GM21825 (cell line): ENCODE data around the gene STX16.

Experiments
- ATAC-seq: cut with Tn5 transposase; IDR thresholded peaks from one replicate; pipeline ENCODE4 v1.9.1; 2021; ENCODE audit warnings: mild to moderate bottlenecking, moderate library complexity; ENCODE audit not compliant: unreplicated experiment

The STX16 gene

GRCh38 chr20:58709013-58709702 is 58.1 kb downstream of the STX16 start:
- ATAC-seq = no peak

DNA sequence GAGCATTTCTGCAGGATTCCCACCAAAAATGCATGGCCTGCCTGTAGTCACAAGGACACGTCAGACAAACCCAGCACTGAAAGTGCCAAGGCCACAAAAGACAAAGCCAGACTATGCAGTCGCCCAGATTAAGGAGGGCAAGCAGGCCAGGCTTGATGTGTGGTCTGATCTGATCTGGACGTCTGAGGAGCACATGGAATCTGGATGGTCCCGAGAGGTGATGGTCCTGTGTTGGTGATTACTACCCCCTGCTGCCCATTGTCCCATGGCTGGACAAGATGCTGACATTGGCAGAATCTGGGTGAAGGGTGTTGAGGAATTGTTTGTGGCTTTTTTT is 58.6 kb downstream of the STX16 start:
- ATAC-seq = no peak

- ATAC-seq = no peak
These were observed 59.6 kb downstream of the STX16 start for GRCh38 chr20:58710481-58711265.

DNA sequence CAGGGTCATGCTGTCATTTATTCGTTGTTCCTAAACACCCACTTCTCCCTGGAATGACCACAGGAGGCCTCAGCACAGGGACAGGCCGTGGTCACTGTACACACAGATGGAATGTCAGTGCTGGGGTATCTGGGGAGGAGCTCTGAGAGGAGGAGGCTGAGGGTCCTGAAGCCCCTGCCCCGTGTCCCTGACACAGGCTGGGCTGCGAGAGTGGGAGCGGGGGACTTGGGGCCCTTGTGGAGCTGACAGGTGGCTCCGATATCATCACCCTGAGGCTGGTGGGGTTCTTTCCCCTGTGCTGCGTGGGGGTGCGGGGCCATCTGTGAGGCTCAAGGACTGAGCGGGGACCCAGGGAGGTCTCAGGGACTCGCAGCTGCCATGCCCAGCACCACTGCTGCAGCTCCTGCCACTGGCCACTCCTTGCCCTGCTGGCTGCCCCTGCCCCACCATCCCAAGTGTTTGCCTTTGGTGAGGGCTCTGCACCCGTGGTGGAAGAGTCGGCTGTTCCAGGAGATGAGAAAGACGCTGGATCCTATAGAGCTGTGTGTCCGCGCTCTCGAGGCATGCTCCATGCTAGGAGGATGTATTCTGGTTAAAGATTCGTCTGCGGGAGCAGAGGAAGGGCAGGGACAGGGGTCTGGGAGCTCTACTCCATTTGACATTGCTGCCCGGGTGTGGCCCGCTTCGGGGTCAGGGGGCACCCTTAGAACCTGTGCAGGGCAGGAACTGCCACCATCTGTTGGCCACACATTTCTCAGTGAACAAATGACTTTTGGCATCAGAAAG is 60.4 kb downstream of the STX16 start:
- no peak for ATAC-seq

DNA sequence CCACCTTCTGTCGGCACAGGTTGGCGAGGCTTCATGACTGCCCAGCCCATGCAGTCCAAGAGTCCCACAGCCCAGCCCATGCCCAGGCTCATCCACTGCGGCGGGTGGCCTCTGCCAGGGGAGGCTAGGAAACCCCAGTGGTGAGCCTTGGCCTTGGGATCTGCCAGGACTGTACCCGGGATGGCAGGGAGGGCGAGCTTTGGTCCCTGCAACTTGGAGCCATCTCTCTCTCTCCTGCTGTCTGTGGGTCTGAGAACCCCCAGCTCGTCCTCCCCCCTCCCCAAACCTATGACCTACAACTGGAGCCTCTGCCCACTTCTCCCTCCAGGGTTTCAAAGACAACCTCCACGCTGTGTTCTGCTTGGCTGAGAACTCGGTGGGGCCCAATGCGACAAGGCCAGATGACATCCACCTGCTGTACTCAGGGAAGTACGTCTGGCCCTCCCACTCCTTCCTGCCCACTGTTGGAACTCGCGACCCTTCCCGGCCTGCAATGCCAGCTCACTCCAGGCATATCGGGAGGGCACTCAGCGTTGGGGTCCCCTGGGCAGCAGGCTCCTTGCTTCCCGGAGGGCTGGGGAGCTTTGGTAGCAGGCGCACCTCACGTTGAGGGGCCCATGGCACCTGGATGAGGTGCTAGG is 61.2 kb downstream of the STX16 start:
- ATAC-seq = no peak

DNA sequence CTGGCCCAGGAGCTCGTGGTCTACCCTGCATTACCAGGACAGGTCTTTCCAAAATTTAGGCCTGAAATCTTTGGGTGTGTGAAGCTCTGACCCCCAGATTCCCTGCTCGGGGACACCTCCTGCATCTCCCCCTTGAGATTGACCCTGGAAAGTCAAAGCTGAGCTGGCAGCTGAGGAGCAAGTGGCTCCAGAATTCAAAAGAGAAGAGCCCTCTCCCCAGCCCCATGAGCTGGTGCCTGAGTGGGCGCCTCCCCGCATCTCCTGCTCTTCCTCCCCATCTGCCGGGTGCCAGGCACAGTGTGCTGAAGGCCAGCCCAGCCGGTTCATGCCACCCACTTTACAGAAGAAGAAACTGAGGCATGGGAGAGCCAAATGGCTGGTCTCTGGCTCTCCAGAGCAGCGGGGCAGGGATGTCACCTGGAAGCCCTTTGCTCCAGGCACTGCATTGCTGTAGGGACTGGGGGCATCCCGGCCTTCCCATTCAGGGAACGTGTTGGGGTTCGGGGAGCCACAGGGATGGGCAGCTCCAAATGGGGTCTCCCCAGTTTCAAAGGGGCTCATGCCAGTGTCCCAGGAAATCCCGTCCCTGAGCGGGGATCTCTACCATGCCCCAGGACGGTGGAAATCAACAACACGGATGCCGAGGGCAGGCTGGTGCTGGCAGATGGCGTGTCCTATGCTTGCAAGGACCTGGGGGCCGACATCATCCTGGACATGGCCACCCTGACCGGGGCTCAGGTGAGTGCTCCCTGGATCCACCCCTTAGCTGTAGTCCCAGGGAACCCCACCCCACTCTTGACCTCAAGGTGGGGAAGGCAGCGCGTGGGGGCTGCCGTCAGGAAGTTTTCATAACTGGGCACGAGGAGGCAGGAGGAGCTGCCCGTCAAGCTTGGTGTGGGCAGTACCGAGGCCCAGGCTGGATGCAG is 62.0 kb downstream of the STX16 start:
- ATAC-seq = no peak

- ATAC-seq = no peak
These were observed 62.8 kb downstream of the STX16 start for GRCh38 chr20:58713801-58714339.

- ATAC-seq = no peak
These were observed 63.3 kb downstream of the STX16 start for GRCh38 chr20:58714340-58714922.

DNA sequence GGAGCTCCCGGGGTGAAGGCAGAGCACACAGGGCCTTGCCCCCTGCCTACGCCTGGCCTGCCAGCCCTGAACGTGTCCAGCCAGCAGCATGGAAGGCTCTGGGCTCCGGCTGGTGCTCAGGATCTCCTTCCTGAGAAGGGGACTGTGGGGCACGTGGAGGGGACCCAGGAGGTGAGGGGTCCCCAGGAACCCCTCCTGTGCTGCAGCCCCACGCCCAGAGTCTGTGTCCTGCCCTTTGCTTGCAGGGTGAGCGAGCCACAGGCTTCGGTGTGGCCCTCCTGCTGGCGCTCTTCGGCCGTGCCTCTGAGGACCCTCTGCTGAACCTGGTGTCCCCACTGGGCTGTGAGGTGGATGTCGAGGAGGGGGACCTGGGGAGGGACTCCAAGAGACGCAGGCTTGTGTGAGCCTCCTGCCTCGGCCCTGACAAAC is 63.9 kb downstream of the STX16 start:
- ATAC-seq = no peak

- no peak for ATAC-seq
These were observed 64.3 kb downstream of the STX16 start for GRCh38 chr20:58715391-58715800.

GRCh38 chr20:58715801-58716475 is 64.9 kb downstream of the STX16 start:
- no peak for ATAC-seq

- ATAC-seq = no peak
These were observed 65.6 kb downstream of the STX16 start for GRCh38 chr20:58716476-58717277.

GRCh38 chr20:58717278-58718091 is 66.4 kb downstream of the STX16 start:
- ATAC-seq = no peak

DNA sequence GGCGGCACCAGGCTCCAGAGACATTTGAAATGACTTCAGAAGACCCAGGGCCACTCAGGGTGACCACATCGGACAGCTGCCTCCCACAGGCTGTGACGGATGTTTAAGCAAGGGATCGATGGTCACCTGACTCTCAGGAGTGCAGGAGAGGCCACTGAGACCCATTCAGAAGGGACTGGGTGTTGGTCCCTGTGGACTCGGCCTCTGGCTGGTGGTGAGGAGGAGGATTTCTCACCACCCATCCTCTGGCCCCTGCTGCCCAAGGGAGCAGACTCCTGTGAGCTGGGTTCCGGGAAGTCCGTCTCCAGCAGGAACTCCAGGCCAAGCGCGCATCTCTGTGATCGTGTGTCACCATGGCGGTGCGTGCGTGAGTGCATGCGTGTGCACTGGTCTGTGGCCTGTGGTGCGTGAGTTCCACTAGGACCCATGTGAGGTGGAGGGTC is 67.1 kb downstream of the STX16 start:
- ATAC-seq = no peak

DNA sequence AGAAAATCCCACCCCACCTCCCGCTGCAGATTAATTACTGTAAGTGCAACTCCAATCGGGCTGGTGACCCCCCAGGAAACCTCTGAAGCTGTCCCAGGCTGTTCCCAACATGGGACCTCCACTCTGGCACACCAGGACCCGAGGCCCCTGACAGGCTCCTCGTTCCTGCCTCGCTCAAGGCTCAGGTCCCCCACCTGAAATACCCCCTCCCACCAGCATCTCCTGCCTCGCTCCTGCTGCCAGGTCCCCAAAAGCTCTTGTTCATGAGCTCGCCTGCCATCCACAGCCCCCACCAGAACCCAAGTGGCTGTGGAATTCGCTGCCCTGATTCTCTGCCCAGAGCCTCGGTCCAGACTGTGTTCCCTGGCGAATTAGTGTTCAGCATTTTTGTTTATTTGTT is 67.6 kb downstream of the STX16 start:
- ATAC-seq = no peak

GRCh38 chr20:58719258-58719657 is 68.2 kb downstream of the STX16 start:
- no peak for ATAC-seq

- ATAC-seq = no peak
These were observed 68.9 kb downstream of the STX16 start for GRCh38 chr20:58719971-58720371.
